Smooth muscle cell (in vitro differentiated cells): ENCODE results near the gene ST6GAL1. TPM values are rescaled to one million over a fixed set of nuclear protein-coding genes. Genes with fewer than 3 reads are reported as not detected.
"Not testable (repeated sequence)": the region's sequence is repeated elsewhere in the genome, so short reads cannot be mapped to it uniquely, and the experiment has no call there.

ENCODE experiments used
- DNase-seq: peaks from one replicate; lab custom pipeline; 2025; ENCODE audit not compliant: unreplicated experiment; lab: John Stamatoyannopoulos, UW
- H2AFZ ChIP-seq: fragments of 200-600 bp; sonication (generic); 2 replicates; pipeline ENCODE4 v1.6.0; 2016; ENCODE audit warnings: antibody characterized with exemption, low read depth, mild to moderate bottlenecking
- H3F3A ChIP-seq: fragments of 200-600 bp; sonication (generic); 2 replicates; pipeline ENCODE4 v1.6.0; 2017; ENCODE audit warnings: antibody characterized with exemption, low read depth
- H3K27ac ChIP-seq: fragments of 200-600 bp; sonication (generic); 2 replicates; pipeline ENCODE4 v1.5.1; 2016; ENCODE audit warnings: low read depth, mild to moderate bottlenecking
- H3K27me3 ChIP-seq: fragments of 200-600 bp; sonication (generic); 2 replicates; pipeline ENCODE4 v1.6.1; 2016; ENCODE audit warnings: low read depth, mild to moderate bottlenecking
- H3K36me3 ChIP-seq: fragments of 200-600 bp; sonication (generic); 2 replicates; pipeline ENCODE4 v1.5.1; 2016; ENCODE audit warnings: low read depth
- H3K4me1 ChIP-seq: fragments of 200-600 bp; sonication (generic); 2 replicates; pipeline ENCODE4 v1.5.1; 2016; ENCODE audit warnings: low read depth
- H3K4me2 ChIP-seq: fragments of 200-600 bp; sonication (generic); 2 replicates; pipeline ENCODE4 v1.6.0; 2016; ENCODE audit warnings: mild to moderate bottlenecking
- H3K4me3 ChIP-seq: fragments of 200-600 bp; sonication (generic); 2 replicates; pipeline ENCODE4 v1.5.1; 2016; ENCODE audit warnings: mild to moderate bottlenecking
- H3K79me2 ChIP-seq: fragments of 200-600 bp; sonication (generic); 2 replicates; pipeline ENCODE4 v1.6.0; 2016; ENCODE audit warnings: low read depth, mild to moderate bottlenecking
- H3K9ac ChIP-seq: fragments of 200-600 bp; sonication (generic); 2 replicates; pipeline ENCODE4 v1.6.0; 2016; ENCODE audit warnings: low read depth
- H3K9me3 ChIP-seq: fragments of 200-600 bp; sonication (generic); replicated peaks from 2 replicates; pipeline ENCODE4 v1.5.1; 2016; ENCODE audit warnings: low read depth
- H4K20me1 ChIP-seq: fragments of 200-600 bp; sonication (generic); 2 replicates; pipeline ENCODE4 v1.6.0; 2016; ENCODE audit warnings: low read depth
- CTCF ChIP-seq: fragments of 200-600 bp; sonication (generic); IDR thresholded peaks from 2 replicates; pipeline ENCODE4 v1.5.1; 2017; ENCODE audit warnings: borderline replicate concordance, mild to moderate bottlenecking, antibody characterized with exemption; ENCODE audit not compliant: insufficient read depth, poor library complexity, severe bottlenecking
- WGBS: methylation state at CpG from one replicate; pipeline ENCODE4 v1.1.7; 2016; ENCODE audit warnings: low lambda C conversion rate; 5-methylcytosine and 5-hydroxymethylcytosine counted together
- polyA plus RNA-seq: library from polyadenylated mRNA; unstranded; fragments of >200 nt; fragmentation: Nextera tagmentation; extraction: Ambion mirVana; gene quantifications from 2 replicates; pipeline ENCODE4 v1.2.1, GENCODE V29; 2016
- total RNA-seq: library from RNA; depleted of rRNA; stranded (reverse); fragments of >200 nt; gene quantifications from 2 replicates; pipeline ENCODE4 v1.2.3, GENCODE V29; 2014

Gene ST6GAL1
- total and polyA plus RNA-seq, 2 experiments from 2014 or later, result 3.5 to 8.9 TPM

- Histone ChIP-seq H3K4me1 (no peaks in the 10 kb centered on the region), H3K27me3 (no peaks in the 10 kb centered on the region), H2AFZ (no peak overlapping the region), H3K4me3 (no peak overlapping the region), H3K9ac (no peak overlapping the region), H3K36me3 (no peaks in the 10 kb centered on the region), H3F3A (no peaks in the 10 kb centered on the region), H3K9me3 (no peaks in the 10 kb centered on the region), H3K79me2 (no peaks in the 10 kb centered on the region), H3K27ac (no peak overlapping the region), H4K20me1 (no peaks in the 10 kb centered on the region), H3K4me2 (no peak overlapping the region)
- TF ChIP-seq CTCF, result no peak
- WGBS, result 38% methylated on average over 2 of the region's 2 CpGs
- DNase-seq, result no peak
Measured at GRCh38 chr3:187006864-187007630, 76.7 kb downstream of the ST6GAL1 start.

GRCh38 chr3:187010382-187010781 lies 80.1 kb downstream of the ST6GAL1 start:
- WGBS, result 76% methylated on average over 3 of the region's 3 CpGs

GRCh38 chr3:187011915-187012314 lies 81.6 kb downstream of the ST6GAL1 start:
- TF ChIP-seq CTCF, result no peak
- no peak overlapping the region for H3K9ac ChIP-seq
- no peaks in the 10 kb centered on the region for H3K27me3 ChIP-seq
- H3K36me3 ChIP-seq, result no peaks in the 10 kb centered on the region
- no peak overlapping the region for H2AFZ ChIP-seq
- no peak for DNase-seq
- H3K27ac ChIP-seq, result no peak overlapping the region
- no peak overlapping the region for H3K4me3 ChIP-seq
- no peaks in the 10 kb centered on the region for H3F3A ChIP-seq
- H4K20me1 ChIP-seq, result no peaks in the 10 kb centered on the region
- no peaks in the 10 kb centered on the region for H3K79me2 ChIP-seq
- H3K4me1 ChIP-seq, result no peaks in the 10 kb centered on the region
- no peaks in the 10 kb centered on the region for H3K9me3 ChIP-seq
- H3K4me2 ChIP-seq, result no peak overlapping the region
- 95% methylated on average over 7 of the region's 7 CpGs for WGBS

More at GRCh38 chr3:187010382-187010781, 80.1 kb downstream of the ST6GAL1 start:
- H3F3A ChIP-seq, H3K4me3 ChIP-seq, H3K4me2 ChIP-seq, H3K27ac ChIP-seq, H3K9me3 ChIP-seq, H2AFZ ChIP-seq, H4K20me1 ChIP-seq, H3K79me2 ChIP-seq, H3K36me3 ChIP-seq, DNase-seq, H3K27me3 ChIP-seq, H3K4me1 ChIP-seq, H3K9ac ChIP-seq: not testable (repeated sequence)

- Histone ChIP-seq H3K4me1 (no peaks in the 10 kb centered on the region), H3K4me3 (no peak overlapping the region), H3K79me2 (no peaks in the 10 kb centered on the region), H3K4me2 (no peak overlapping the region), H3K27me3 (no peaks in the 10 kb centered on the region), H2AFZ (no peak overlapping the region), H3K9ac (no peak overlapping the region), H3F3A (no peaks in the 10 kb centered on the region), H3K9me3 (no peaks in the 10 kb centered on the region), H3K36me3 (no peaks in the 10 kb centered on the region), H3K27ac (no peak overlapping the region), H4K20me1 (no peaks in the 10 kb centered on the region)
- no peak for DNase-seq
- 75% methylated on average over 7 of the region's 7 CpGs for WGBS
- TF ChIP-seq CTCF, result no peak
Measured at GRCh38 chr3:187012609-187013051, 82.3 kb downstream of the ST6GAL1 start.
